Liver (tissue), 3 donors: ENCODE measurements around the gene PPP2R2B.

ENCODE experiments used
- EGR1 ChIP-seq, 2 donors: IDR thresholded peaks; 2 replicates each; pipeline ENCODE4 v1.6.1; 2016 to 2018; ENCODE audit warnings: antibody characterized with exemption in 2 of 2, low read depth in 2 of 2
- HNF4A ChIP-seq, 2 donors: conservative IDR thresholded peaks; 2 replicates each; pipeline ENCODE4 v1.6.1; 2016; ENCODE audit warnings: antibody characterized with exemption in 2 of 2, mild to moderate bottlenecking in 2 of 2
- RAD21 ChIP-seq, 2 donors: IDR thresholded peaks; 2 replicates each; pipeline ENCODE4 v1.6.1; 2016; ENCODE audit warnings: antibody characterized with exemption in 2 of 2, mild to moderate bottlenecking in 2 of 2
- RXRA ChIP-seq, 2 donors: IDR thresholded peaks; 2 replicates each; pipeline ENCODE4 v1.6.1; 2017 to 2018; ENCODE audit warnings: antibody characterized with exemption in 2 of 2, mild to moderate bottlenecking in 1 of 2
- TAF1 ChIP-seq: conservative IDR thresholded peaks from 2 replicates; pipeline ENCODE4 v1.6.1; 2016; ENCODE audit warnings: antibody characterized with exemption, mild to moderate bottlenecking
- YY1 ChIP-seq: IDR thresholded peaks from 2 replicates; pipeline ENCODE4 v1.6.1; 2016; ENCODE audit warnings: antibody characterized with exemption, mild to moderate bottlenecking
- TF ChIP-seq, protein P1 (sequence below): fragments of 150-350 bp; IDR thresholded peaks from 2 replicates; pipeline ENCODE4 v1.5.1; 2017; ENCODE audit warnings: improper control_type of control experiment, low read depth, low read length; ENCODE audit not compliant: missing input control
- TF ChIP-seq, protein P2 (sequence below): IDR thresholded peaks from 2 replicates; pipeline ENCODE4 v1.6.1; 2016; ENCODE audit warnings: antibody characterized with exemption
- donor health status: healthy.
- donor health status: healthy.

DNA sequence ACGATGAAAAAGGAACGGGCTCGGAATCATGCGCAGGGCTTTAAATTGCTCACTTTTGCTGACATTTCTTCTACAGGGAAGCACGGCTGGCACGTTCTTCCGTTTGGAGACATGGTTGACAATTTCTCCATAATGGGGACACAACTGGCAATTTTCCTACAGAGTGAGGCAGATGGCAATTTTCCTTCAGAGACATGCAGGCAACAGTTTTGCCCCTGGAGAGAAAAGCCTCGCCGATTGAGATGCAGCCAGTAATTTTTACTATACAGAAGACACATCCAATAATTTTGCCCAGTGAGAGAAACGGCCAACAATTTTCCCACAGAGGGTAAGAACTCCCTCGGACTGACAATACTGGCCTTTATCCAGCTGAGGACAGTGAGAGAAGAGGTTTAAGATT, 271.7 kb downstream of the PPP2R2B start:
- TF ChIP-seq, protein P1, sequence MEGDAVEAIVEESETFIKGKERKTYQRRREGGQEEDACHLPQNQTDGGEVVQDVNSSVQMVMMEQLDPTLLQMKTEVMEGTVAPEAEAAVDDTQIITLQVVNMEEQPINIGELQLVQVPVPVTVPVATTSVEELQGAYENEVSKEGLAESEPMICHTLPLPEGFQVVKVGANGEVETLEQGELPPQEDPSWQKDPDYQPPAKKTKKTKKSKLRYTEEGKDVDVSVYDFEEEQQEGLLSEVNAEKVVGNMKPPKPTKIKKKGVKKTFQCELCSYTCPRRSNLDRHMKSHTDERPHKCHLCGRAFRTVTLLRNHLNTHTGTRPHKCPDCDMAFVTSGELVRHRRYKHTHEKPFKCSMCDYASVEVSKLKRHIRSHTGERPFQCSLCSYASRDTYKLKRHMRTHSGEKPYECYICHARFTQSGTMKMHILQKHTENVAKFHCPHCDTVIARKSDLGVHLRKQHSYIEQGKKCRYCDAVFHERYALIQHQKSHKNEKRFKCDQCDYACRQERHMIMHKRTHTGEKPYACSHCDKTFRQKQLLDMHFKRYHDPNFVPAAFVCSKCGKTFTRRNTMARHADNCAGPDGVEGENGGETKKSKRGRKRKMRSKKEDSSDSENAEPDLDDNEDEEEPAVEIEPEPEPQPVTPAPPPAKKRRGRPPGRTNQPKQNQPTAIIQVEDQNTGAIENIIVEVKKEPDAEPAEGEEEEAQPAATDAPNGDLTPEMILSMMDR: no peak
- TF ChIP-seq RAD21 (IDR thresholded peaks at IDR 0.05): no peak
- no peak for TF ChIP-seq HNF4A (conservative IDR thresholded peaks at IDR 0.05)
- no peak for TF ChIP-seq TAF1
- no peak for TF ChIP-seq EGR1 (IDR thresholded peaks at IDR 0.05; ENCODE audit: low read depth in 2 of 2)
- TF ChIP-seq, protein P2, sequence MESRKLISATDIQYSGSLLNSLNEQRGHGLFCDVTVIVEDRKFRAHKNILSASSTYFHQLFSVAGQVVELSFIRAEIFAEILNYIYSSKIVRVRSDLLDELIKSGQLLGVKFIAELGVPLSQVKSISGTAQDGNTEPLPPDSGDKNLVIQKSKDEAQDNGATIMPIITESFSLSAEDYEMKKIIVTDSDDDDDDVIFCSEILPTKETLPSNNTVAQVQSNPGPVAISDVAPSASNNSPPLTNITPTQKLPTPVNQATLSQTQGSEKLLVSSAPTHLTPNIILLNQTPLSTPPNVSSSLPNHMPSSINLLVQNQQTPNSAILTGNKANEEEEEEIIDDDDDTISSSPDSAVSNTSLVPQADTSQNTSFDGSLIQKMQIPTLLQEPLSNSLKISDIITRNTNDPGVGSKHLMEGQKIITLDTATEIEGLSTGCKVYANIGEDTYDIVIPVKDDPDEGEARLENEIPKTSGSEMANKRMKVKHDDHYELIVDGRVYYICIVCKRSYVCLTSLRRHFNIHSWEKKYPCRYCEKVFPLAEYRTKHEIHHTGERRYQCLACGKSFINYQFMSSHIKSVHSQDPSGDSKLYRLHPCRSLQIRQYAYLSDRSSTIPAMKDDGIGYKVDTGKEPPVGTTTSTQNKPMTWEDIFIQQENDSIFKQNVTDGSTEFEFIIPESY: no peak
- TF ChIP-seq RXRA (IDR thresholded peaks at IDR 0.05): no peak
- no peak for TF ChIP-seq YY1
